Activated CD4-positive, alpha-beta T cell treated with anti-CD3 and anti-CD28 coated beads for 48 hours (primary cell): ENCODE measurements around the gene ACSL4.
A peak's percentile ranks its signal among the peaks of the same experiment; 100 is the strongest.
"Not testable (repeated sequence)": the region's sequence is repeated elsewhere in the genome, so short reads cannot be mapped to it uniquely, and the experiment has no call there.

ENCODE experiments used
- DNase-seq: peaks from one replicate; pipeline ENCODE4 v3.0.0-alpha.2; 2020

The ACSL4 gene

GRCh38 chrX:109732807-109733612, at the start of gene ACSL4:
ACSL4 (minus strand) TSS chrX:109733257; CDS start chrX:109683363, 49,894 bp downstream.
- DNase-seq: peak; percentile 84

- DNase-seq: no peak
These were observed 44.7 kb upstream of the ACSL4 start for GRCh38 chrX:109777749-109778148.

- DNase-seq: no peak
These were observed 43.9 kb upstream of the ACSL4 start for GRCh38 chrX:109776986-109777385.

GRCh38 chrX:109776432-109776831, 43.4 kb upstream of the ACSL4 start:
- DNase-seq: no peak

- no peak for DNase-seq
These were observed 42.3 kb upstream of the ACSL4 start for GRCh38 chrX:109775386-109775785.

GRCh38 chrX:109774706-109775105, 41.6 kb upstream of the ACSL4 start:
- DNase-seq: no peak

GRCh38 chrX:109774136-109774535, 41.1 kb upstream of the ACSL4 start:
- no peak for DNase-seq

GRCh38 chrX:109773374-109773773, 40.3 kb upstream of the ACSL4 start:
- DNase-seq: no peak

GRCh38 chrX:109770780-109771179, 37.7 kb upstream of the ACSL4 start:
- no peak for DNase-seq

GRCh38 chrX:109760922-109761250, 27.8 kb upstream of the ACSL4 start:
- DNase-seq: no peak

GRCh38 chrX:109760209-109760921, 27.3 kb upstream of the ACSL4 start:
- no peak for DNase-seq

GRCh38 chrX:109753256-109753655, 20.2 kb upstream of the ACSL4 start:
- no peak for DNase-seq

- DNase-seq: no peak
These were observed 18.6 kb upstream of the ACSL4 start for GRCh38 chrX:109751698-109752097.

GRCh38 chrX:109749207-109749606, 16.1 kb upstream of the ACSL4 start:
- no peak for DNase-seq

- DNase-seq: no peak
These were observed 14.6 kb upstream of the ACSL4 start for GRCh38 chrX:109747681-109748080.

GRCh38 chrX:109742722-109743121, 9.7 kb upstream of the ACSL4 start:
- DNase-seq: no peak

- not testable (repeated sequence) for DNase-seq
These were observed 7.8 kb upstream of the ACSL4 start for GRCh38 chrX:109740896-109741295.

GRCh38 chrX:109740433-109740809, 7.4 kb upstream of the ACSL4 start:
- DNase-seq: no peak

GRCh38 chrX:109739625-109740432, 6.8 kb upstream of the ACSL4 start:
- DNase-seq: no peak

GRCh38 chrX:109735202-109735744, 2.2 kb upstream of the ACSL4 start:
- no peak for DNase-seq

GRCh38 chrX:109733613-109734083, 591 bp upstream of the ACSL4 start:
- DNase-seq: no peak

- DNase-seq: peak; percentile 31
These were observed 848 bp downstream of the ACSL4 start for GRCh38 chrX:109732017-109732801.
